ENCODE data around the gene HOXA10.

DNA sequence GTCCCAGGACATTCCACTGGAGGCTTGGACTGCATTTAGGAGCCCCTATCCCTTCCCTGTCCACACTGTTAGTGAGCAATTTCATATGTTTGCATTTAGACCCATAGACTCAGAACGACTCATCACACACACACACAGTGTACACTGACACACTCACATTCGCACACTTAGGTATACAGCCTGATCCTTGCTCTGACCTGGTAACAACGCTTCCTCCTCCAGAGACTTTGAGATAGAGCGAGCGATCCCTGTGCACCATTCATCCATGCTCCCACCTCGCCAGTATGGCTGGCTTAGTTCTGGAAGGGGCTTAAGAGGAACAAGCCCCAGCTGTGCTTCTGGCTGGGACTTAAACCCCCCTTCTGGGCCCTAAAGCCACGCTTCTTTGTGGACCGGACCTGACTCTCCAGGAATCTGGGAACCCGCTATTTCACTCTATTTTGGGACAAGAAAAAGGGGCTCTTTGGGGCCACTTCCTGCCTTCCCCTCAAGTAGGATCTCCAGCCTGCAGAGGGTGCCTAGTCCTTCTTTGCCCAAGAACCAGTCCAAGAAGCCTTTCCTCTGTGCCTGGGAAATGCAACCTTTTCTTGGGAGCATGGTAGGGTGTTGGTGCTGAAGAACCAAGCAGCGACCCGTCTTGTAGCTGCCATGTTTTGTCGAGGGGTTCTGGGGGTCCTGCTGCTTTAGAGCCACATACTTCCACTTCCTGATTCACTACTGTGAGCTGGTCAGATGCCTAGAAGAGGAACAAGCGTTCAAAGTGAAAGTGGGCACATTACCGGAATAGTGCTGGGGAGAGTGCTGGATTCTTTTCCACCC is 26.9 kb upstream of the HOXA10 start:
- TF ChIP-seq, protein P1, sequence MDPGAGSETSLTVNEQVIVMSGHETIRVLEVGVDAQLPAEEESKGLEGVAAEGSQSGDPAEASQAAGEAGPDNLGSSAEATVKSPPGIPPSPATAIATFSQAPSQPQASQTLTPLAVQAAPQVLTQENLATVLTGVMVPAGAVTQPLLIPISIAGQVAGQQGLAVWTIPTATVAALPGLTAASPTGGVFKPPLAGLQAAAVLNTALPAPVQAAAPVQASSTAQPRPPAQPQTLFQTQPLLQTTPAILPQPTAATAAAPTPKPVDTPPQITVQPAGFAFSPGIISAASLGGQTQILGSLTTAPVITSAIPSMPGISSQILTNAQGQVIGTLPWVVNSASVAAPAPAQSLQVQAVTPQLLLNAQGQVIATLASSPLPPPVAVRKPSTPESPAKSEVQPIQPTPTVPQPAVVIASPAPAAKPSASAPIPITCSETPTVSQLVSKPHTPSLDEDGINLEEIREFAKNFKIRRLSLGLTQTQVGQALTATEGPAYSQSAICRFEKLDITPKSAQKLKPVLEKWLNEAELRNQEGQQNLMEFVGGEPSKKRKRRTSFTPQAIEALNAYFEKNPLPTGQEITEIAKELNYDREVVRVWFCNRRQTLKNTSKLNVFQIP (CRISPR knock-in tag; IDR thresholded peaks at IDR 0.05; ENCODE audit: borderline replicate concordance, low read depth), result no peak
- TF ChIP-seq, protein P2, sequence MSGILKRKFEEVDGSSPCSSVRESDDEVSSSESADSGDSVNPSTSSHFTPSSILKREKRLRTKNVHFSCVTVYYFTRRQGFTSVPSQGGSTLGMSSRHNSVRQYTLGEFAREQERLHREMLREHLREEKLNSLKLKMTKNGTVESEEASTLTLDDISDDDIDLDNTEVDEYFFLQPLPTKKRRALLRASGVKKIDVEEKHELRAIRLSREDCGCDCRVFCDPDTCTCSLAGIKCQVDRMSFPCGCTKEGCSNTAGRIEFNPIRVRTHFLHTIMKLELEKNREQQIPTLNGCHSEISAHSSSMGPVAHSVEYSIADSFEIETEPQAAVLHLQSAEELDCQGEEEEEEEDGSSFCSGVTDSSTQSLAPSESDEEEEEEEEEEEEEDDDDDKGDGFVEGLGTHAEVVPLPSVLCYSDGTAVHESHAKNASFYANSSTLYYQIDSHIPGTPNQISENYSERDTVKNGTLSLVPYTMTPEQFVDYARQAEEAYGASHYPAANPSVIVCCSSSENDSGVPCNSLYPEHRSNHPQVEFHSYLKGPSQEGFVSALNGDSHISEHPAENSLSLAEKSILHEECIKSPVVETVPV (CRISPR knock-in tag; IDR thresholded peaks at IDR 0.05), result no peak
- TF ChIP-seq, protein P3, sequence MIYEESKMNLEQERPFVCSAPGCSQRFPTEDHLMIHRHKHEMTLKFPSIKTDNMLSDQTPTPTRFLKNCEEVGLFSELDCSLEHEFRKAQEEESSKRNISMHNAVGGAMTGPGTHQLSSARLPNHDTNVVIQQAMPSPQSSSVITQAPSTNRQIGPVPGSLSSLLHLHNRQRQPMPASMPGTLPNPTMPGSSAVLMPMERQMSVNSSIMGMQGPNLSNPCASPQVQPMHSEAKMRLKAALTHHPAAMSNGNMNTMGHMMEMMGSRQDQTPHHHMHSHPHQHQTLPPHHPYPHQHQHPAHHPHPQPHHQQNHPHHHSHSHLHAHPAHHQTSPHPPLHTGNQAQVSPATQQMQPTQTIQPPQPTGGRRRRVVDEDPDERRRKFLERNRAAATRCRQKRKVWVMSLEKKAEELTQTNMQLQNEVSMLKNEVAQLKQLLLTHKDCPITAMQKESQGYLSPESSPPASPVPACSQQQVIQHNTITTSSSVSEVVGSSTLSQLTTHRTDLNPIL (CRISPR knock-in tag; IDR thresholded peaks at IDR 0.05; ENCODE audit: low read depth), result no peak
- no peak for TF ChIP-seq TCF4 (CRISPR knock-in tag; IDR thresholded peaks at IDR 0.05; ENCODE audit: borderline replicate concordance)
- TF ChIP-seq, protein P4, sequence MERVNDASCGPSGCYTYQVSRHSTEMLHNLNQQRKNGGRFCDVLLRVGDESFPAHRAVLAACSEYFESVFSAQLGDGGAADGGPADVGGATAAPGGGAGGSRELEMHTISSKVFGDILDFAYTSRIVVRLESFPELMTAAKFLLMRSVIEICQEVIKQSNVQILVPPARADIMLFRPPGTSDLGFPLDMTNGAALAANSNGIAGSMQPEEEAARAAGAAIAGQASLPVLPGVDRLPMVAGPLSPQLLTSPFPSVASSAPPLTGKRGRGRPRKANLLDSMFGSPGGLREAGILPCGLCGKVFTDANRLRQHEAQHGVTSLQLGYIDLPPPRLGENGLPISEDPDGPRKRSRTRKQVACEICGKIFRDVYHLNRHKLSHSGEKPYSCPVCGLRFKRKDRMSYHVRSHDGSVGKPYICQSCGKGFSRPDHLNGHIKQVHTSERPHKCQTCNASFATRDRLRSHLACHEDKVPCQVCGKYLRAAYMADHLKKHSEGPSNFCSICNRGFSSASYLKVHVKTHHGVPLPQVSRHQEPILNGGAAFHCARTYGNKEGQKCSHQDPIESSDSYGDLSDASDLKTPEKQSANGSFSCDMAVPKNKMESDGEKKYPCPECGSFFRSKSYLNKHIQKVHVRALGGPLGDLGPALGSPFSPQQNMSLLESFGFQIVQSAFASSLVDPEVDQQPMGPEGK (CRISPR knock-in tag; IDR thresholded peaks at IDR 0.05; ENCODE audit: borderline replicate concordance), result no peak
- TF ChIP-seq ZFP3 (CRISPR knock-in tag; IDR thresholded peaks at IDR 0.05), result no peak
- TF ChIP-seq ARNTL (CRISPR knock-in tag; IDR thresholded peaks at IDR 0.05; ENCODE audit: borderline replicate concordance, low read depth), result no peak
- TF ChIP-seq GLIS3 (CRISPR knock-in tag; IDR thresholded peaks at IDR 0.05), result no peak
- TF ChIP-seq ZNF8 (CRISPR knock-in tag; IDR thresholded peaks at IDR 0.05), result no peak
- TF ChIP-seq BACH2 (CRISPR knock-in tag; IDR thresholded peaks at IDR 0.05; ENCODE audit: borderline replicate concordance), result no peak
- no peak for TF ChIP-seq ESRRG (CRISPR knock-in tag; IDR thresholded peaks at IDR 0.05)
- no peak for TF ChIP-seq ZC3H10 (CRISPR knock-in tag; IDR thresholded peaks at IDR 0.05)
